ENCODE measurements around the gene PMS2. TPM values are rescaled to one million over a fixed set of nuclear protein-coding genes. Genes with fewer than 3 reads are reported as not detected.
"Not testable (repeated sequence)": the region's sequence is repeated elsewhere in the genome, so short reads cannot be mapped to it uniquely, and the experiment has no call there.

PMS2 gene
- total RNA-seq, 1 donor from 2014 or later: 21.2 TPM

DNA sequence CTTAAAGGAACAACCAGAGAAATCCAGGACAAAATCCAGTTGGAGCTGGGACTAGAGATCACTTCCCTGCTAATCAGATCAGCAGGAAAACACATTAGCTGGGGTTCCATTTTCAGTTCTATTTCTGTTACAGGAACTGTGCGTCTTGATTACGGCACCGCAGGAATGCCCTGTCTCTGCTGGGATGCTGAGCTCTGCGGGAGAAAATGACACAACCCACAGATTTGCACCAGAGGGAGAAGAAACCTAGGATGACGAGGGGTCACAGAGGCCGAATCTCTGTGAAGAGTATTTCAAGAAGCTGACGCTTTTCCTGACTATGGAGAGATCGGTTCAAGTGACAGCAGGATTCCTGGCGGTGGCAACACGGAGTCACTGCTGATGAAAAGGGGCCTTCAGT lies 78.6 kb downstream of the PMS2 start:
- intact Hi-C loops (cut with micrococcal nuclease): not testable (repeated sequence)

DNA sequence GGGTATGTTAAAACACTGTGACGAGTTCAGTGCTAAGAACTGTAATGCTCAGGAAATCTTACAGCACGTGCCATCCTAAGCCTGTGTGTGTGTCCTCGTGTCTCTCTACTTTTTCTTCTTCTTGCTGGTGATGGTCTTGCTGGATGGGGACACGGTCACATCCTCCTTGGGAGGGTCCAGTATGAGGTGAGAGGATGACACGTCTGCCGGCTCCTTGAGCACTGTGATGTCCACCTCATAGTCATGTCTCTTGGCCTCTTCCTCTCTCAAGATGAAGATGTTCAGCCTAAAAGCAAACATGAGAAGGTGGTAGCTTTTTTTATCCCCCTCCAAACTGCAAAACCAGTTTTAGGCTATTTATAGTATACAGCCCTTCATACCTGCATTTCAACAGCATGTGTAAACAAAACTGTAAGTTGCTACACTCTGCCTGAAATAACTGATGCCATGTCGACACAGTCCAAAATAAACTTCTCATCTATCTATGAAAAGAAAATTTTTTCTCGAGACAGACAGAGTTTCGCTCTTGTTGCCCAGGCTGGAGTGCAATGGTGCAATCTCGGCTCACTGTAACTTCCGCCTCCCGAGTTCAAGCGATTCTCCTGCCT lies 82.5 kb downstream of the PMS2 start:
- H3K27me3 Mint-ChIP-seq (ENCODE audit: low read depth); H3K36me3 Mint-ChIP-seq (ENCODE audit: low read depth); intact Hi-C loops (cut with micrococcal nuclease); DNase-seq (ENCODE audit: low spot score); H3K4me1 Mint-ChIP-seq (ENCODE audit: low read depth); H3K27ac Mint-ChIP-seq; H3K4me3 Mint-ChIP-seq (ENCODE audit: low read depth); H3K9me3 Mint-ChIP-seq: not testable (repeated sequence)

More for the DNA sequence above, 78.6 kb downstream of the PMS2 start:
- H3K4me3 Mint-ChIP-seq (ENCODE audit: low read depth); H3K4me1 Mint-ChIP-seq (ENCODE audit: low read depth); DNase-seq (ENCODE audit: low spot score); H3K9me3 Mint-ChIP-seq; H3K36me3 Mint-ChIP-seq (ENCODE audit: low read depth); H3K27ac Mint-ChIP-seq; H3K27me3 Mint-ChIP-seq (ENCODE audit: low read depth): not testable (repeated sequence)

DNA sequence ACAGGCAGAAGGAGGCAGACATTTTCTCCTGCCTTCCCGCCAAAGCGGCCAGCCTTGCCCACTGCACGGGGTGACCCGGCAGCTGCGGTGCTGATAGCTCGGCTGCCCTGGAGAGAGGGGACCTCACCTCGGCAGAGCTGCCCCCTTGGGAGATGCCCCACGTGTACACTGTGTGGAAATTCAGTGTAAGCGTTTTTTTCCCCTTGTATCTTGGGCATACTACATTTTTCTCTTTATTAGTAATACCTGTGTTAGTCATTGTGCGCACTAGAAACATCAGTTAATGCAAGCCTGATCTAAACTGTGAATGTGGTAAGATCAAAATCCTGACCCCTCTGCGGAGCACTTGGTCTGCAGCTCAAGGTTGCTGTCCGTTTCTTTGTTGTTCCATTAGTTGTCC lies 84.2 kb downstream of the PMS2 start:
- H3K9me3 Mint-ChIP-seq; DNase-seq (ENCODE audit: low spot score); H3K4me1 Mint-ChIP-seq (ENCODE audit: low read depth); H3K36me3 Mint-ChIP-seq (ENCODE audit: low read depth); intact Hi-C loops (cut with micrococcal nuclease); H3K27ac Mint-ChIP-seq; H3K4me3 Mint-ChIP-seq (ENCODE audit: low read depth); H3K27me3 Mint-ChIP-seq (ENCODE audit: low read depth): not testable (repeated sequence)

DNA sequence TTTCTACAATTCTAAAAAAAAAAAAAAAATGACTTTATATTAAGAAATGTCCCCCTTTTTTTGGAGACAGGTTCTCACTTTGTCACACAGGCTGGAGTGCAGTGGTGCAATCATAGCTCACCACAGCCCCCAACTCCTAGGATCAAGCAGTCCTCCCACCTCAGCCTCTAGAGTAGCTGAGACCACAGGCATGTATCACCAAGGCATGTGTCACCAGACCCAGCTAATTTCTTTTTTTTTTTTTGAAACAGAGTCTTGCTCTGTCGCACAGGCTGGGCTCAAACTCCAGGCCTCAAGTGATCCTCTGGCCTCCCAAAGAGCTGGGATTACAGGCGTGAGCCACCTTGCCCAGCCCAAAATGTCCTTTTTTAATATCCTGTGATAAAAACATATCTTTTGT lies 84.7 kb downstream of the PMS2 start:
- H3K9me3 Mint-ChIP-seq; H3K36me3 Mint-ChIP-seq (ENCODE audit: low read depth); DNase-seq (ENCODE audit: low spot score); H3K27ac Mint-ChIP-seq; H3K27me3 Mint-ChIP-seq (ENCODE audit: low read depth); intact Hi-C loops (cut with micrococcal nuclease); H3K4me3 Mint-ChIP-seq (ENCODE audit: low read depth); H3K4me1 Mint-ChIP-seq (ENCODE audit: low read depth): not testable (repeated sequence)

Other genes with a start within 250 kb of the PMS2 start
- gene RNF216, start 227.4 kb downstream of the PMS2 start, total RNA-seq: 40.1 and 42.1 TPM in 2 replicates
- gene OCM, start 128.3 kb downstream of the PMS2 start, total RNA-seq: not detected in 2 replicates
- 102 and 112 TPM in 2 replicates for gene CCZ1, start 110.3 kb downstream of the PMS2 start, total RNA-seq
- gene RSPH10B, start 38.4 kb downstream of the PMS2 start, total RNA-seq: 0.30 and 0.59 TPM in 2 replicates
- gene AIMP2, start 223 bp upstream of the PMS2 start, total RNA-seq: 73.4 and 82.9 TPM in 2 replicates
- gene ANKRD61, start 22.3 kb upstream of the PMS2 start, total RNA-seq: 0.25 and 0.27 TPM in 2 replicates
- 119 and 123 TPM in 2 replicates for gene EIF2AK1, start 50.1 kb upstream of the PMS2 start, total RNA-seq
- 13.0 and 13.9 TPM in 2 replicates for gene USP42, start 95.9 kb upstream of the PMS2 start, total RNA-seq